B cell (primary cell): ENCODE results near the gene CACNA2D4. TPM values are rescaled to one million over a fixed set of nuclear protein-coding genes. Genes with fewer than 3 reads are reported as not detected.

ENCODE experiments used
- ATAC-seq: fragments of 200-7000 bp; cut with Tn5 transposase; one replicate; pipeline ENCODE4 v1.10.0; 2021; ENCODE audit warnings: low read depth, mild to moderate bottlenecking, moderate number of reproducible peaks, moderate library complexity
- CTCF ChIA-PET: fragments of 350-600 bp; sonication (Branson Sonifier 250); formaldehyde crosslinking; loops from one replicate; lab custom pipeline; 2021; ENCODE audit warnings: antibody characterized with exemption, inconsistent platforms; lab: Charles Lee
- POLR2A ChIA-PET: fragments of 350-600 bp; sonication (Branson Sonifier 250); formaldehyde crosslinking; loops from one replicate; lab custom pipeline; 2021; ENCODE audit warnings: antibody characterized with exemption; lab: Charles Lee
- DNase-seq: peaks from one replicate; pipeline ENCODE4 v3.0.0; 2013
- H2AFZ ChIP-seq: 2 replicates; pipeline ENCODE4 v1.6.1; 2012; ENCODE audit warnings: mild to moderate bottlenecking, low read depth, low read length; ENCODE audit not compliant: insufficient read depth, poor library complexity, severe bottlenecking
- H3K27ac ChIP-seq, 2 donors: 1 replicate in 1 of 2; 2 replicates in 1 of 2; pipeline ENCODE4 v1.5.1; 2012 to 2013; ENCODE audit warnings: low read length in 2 of 2, mild to moderate bottlenecking in 2 of 2, moderate library complexity in 1 of 2
- H3K27me3 ChIP-seq, 4 experiments: fragments of 200-600 bp in 1 of 4; sonication (generic) in 1 of 4; replicated peaks in 1 of 4; 1 replicate in 2 of 4; 2 replicates in 2 of 4; pipeline versions ENCODE4 v1.6.1 to v1.7.0; 2013 to 2016; ENCODE audit warnings: low read length in 3 of 4, mild to moderate bottlenecking in 2 of 4, mixed read lengths in 1 of 4, moderate library complexity in 1 of 4; ENCODE audit not compliant: insufficient read depth in 4 of 4, control insufficient read depth in 3 of 4; ENCODE audit errors: control extremely low read depth in 1 of 4
- H3K36me3 ChIP-seq, 2 experiments: replicated peaks in 1 of 2; 1 replicate in 1 of 2; 2 replicates in 1 of 2; pipeline versions ENCODE4 v1.6.1 to v1.7.1; 2013; ENCODE audit warnings: low read length in 1 of 2; ENCODE audit not compliant: insufficient read depth in 2 of 2, control insufficient read depth in 1 of 2; ENCODE audit errors: control extremely low read depth in 1 of 2, extremely low read depth in 1 of 2
- H3K4me1 ChIP-seq, 2 donors: fragments of 200-600 bp in 1 of 2; sonication (generic) in 1 of 2; 1 replicate in 1 of 2; 2 replicates in 1 of 2; pipeline versions ENCODE4 v1.5.1 to v1.6.1; 2013 to 2017; ENCODE audit warnings: low read length in 2 of 2; ENCODE audit not compliant: control insufficient read depth in 2 of 2, insufficient read depth in 2 of 2
- H3K4me2 ChIP-seq: replicated peaks from 2 replicates; pipeline ENCODE3; 2012; ENCODE audit warnings: mild to moderate bottlenecking, low read depth, low read length; ENCODE audit not compliant: poor library complexity, severe bottlenecking
- H3K4me3 ChIP-seq, 5 experiments: fragments of 200-600 bp in 1 of 5; sonication (generic) in 1 of 5; 1 replicate in 3 of 5; 2 replicates in 2 of 5; pipeline versions ENCODE4 v1.5.1 to v1.7.0; 2011 to 2016; ENCODE audit warnings: low read length in 4 of 5, mild to moderate bottlenecking in 4 of 5, low read depth in 2 of 5, control low read depth in 1 of 5, moderate library complexity in 1 of 5; ENCODE audit not compliant: insufficient read depth in 1 of 5; ENCODE audit errors: control extremely low read depth in 1 of 5, extremely low read depth in 1 of 5
- H3K79me2 ChIP-seq: fragments of 200-600 bp; sonication (generic); one replicate; pipeline ENCODE4 v1.6.0; 2016; ENCODE audit warnings: low read length; ENCODE audit not compliant: control insufficient read depth, insufficient read depth
- H3K9ac ChIP-seq: fragments of 200-600 bp; sonication (generic); 2 replicates; pipeline ENCODE4 v1.6.1; 2017; ENCODE audit warnings: mild to moderate bottlenecking, low read length, moderate library complexity
- H3K9me3 ChIP-seq, 3 donors: one replicate each; pipeline versions ENCODE4 v1.6.1 to v1.7.1; 2013; ENCODE audit warnings: low read length in 2 of 3; ENCODE audit not compliant: control insufficient read depth in 2 of 3, insufficient read depth in 1 of 3; ENCODE audit errors: control extremely low read depth in 1 of 3
- H4K20me1 ChIP-seq: 2 replicates; pipeline ENCODE4 v1.6.0; 2012; ENCODE audit warnings: mild to moderate bottlenecking, low read length; ENCODE audit not compliant: insufficient read depth, control insufficient read depth, poor library complexity, severe bottlenecking
- H3K27ac Mint-ChIP-seq: one replicate; pipeline ENCODE4 v1.8.0; 2021; ENCODE audit warnings: mixed read lengths
- H3K27me3 Mint-ChIP-seq: one replicate; pipeline ENCODE4 v1.8.0; 2021; ENCODE audit warnings: mixed read lengths
- H3K4me1 Mint-ChIP-seq: one replicate; pipeline ENCODE4 v1.8.0; 2021; ENCODE audit warnings: mixed read lengths
- H3K4me3 Mint-ChIP-seq: one replicate; pipeline ENCODE4 v1.8.0; 2021; ENCODE audit warnings: mixed read lengths
- H3K9me3 Mint-ChIP-seq: one replicate; pipeline ENCODE4 v1.8.0; 2022; ENCODE audit warnings: mixed read lengths; ENCODE audit not compliant: insufficient read depth
- CTCF ChIP-seq: fragments of 200-600 bp; IDR thresholded peaks from one replicate; pipeline ENCODE4 v1.8.0; 2022; ENCODE audit warnings: antibody characterized with exemption, mild to moderate bottlenecking
- EZH2 ChIP-seq: IDR thresholded peaks from 2 replicates; pipeline ENCODE4 v1.6.1; 2012; ENCODE audit warnings: borderline replicate concordance, low read depth, mild to moderate bottlenecking, moderate library complexity, low read length; ENCODE audit not compliant: insufficient read depth, poor library complexity, severe bottlenecking
- WGBS: methylation state at CpG from one replicate; pipeline ENCODE4 v1.1.5; 2013; ENCODE audit warnings: missing lambda C conversion rate; ENCODE audit not compliant: insufficient coverage; 5-methylcytosine and 5-hydroxymethylcytosine counted together
- intact Hi-C: fragments of 100-400 bp; cut with micrococcal nuclease; formaldehyde crosslinking; loops from one replicate; pipeline ENCODE4 v1.10.0; 2022
- polyA plus RNA-seq: library from polyadenylated mRNA; depleted of rRNA; stranded (reverse); fragments of >200 nt; gene quantifications from 2 replicates; pipeline ENCODE4 v1.2.3, GENCODE V29; 2012
- total RNA-seq, 2 donors: library from RNA; stranded (reverse); fragments of 120-200 nt in 1 of 2; gene quantifications; 1 replicate in 1 of 2; 2 replicates in 1 of 2; pipeline versions ENCODE4 v1.2.3 to v1.2.4, GENCODE V29; 2013 to 2022

The CACNA2D4 gene
- total and polyA plus RNA-seq, 2 donors (not counting 1 experiment from before 2014, with no cell fraction given): 6.0 to 7.4 TPM

GRCh38 chr12:1787714-1788113 is 130.7 kb downstream of the CACNA2D4 start:
- POLR2A ChIA-PET: no interaction called here

GRCh38 chr12:1782215-1782614 is 136.2 kb downstream of the CACNA2D4 start:
- Mint-ChIP-seq H3K4me3 (no peak overlapping the region), H3K4me1 (no peaks in the 10 kb centered on the region), H3K9me3 (no peaks in the 10 kb centered on the region), H3K27me3 (no peaks in the 10 kb centered on the region), H3K27ac (no peak overlapping the region)
- Histone ChIP-seq H3K9ac (no peak overlapping the region), H4K20me1 (no peaks in the 10 kb centered on the region), H3K27ac (no peak overlapping the region), H3K27me3 (no peaks in the 10 kb centered on the region), H3K79me2 (no peaks in the 10 kb centered on the region), H3K4me3 (no peak overlapping the region), H3K9me3 (no peaks in the 10 kb centered on the region), H3K36me3 (peaks cover 22 to 57% of the 10 kb centered on the region in 2 experiments), H3K4me2 (no peak overlapping the region), H3K4me1 (no peaks in the 10 kb centered on the region), H2AFZ (no peak overlapping the region)
- intact Hi-C loops: no loop called here
- TF ChIP-seq CTCF (no peak), EZH2 (no peak)
- ATAC-seq (no peak), DNase-seq (no peak)
- ChIA-PET CTCF (interaction anchor here (1.4 to 15.6 kb wide), 3 partner anchors 9 to 158 kb away, joined by 7 to 620 read pairs (median 9); no protein-coding TSS in a partner anchor), POLR2A (interaction anchor here (0.6 kb wide), 1 partner anchor 129 kb away, joined by 6 read pairs; no protein-coding TSS in a partner anchor)
- WGBS: no CpG with 5 or more reads among the region's 2 CpGs

More at GRCh38 chr12:1787714-1788113, 130.7 kb downstream of the CACNA2D4 start:
- TF ChIP-seq EZH2 (no peak), CTCF (no peak)
- no peak overlapping the region for H3K4me2 ChIP-seq
- no peaks in the 10 kb centered on the region for H4K20me1 ChIP-seq
- ATAC-seq: no peak
- DNase-seq: no peak
- H3K79me2 ChIP-seq: no peaks in the 10 kb centered on the region
- no peaks in the 10 kb centered on the region for H3K9me3 ChIP-seq
- no peak overlapping the region for H3K4me3 ChIP-seq
- CTCF ChIA-PET: interaction anchor here (0.5 to 15.6 kb wide), 7 partner anchors 13 to 670 kb away, joined by 3 to 620 read pairs (median 5); no protein-coding TSS in a partner anchor
- H3K27me3 ChIP-seq: no peaks in the 10 kb centered on the region
- H2AFZ ChIP-seq: no peak overlapping the region
- Mint-ChIP-seq H3K4me1 (peaks cover 11% of the 10 kb centered on the region), H3K27ac (no peak overlapping the region), H3K9me3 (no peaks in the 10 kb centered on the region), H3K4me3 (no peak overlapping the region), H3K27me3 (no peaks in the 10 kb centered on the region)
- peaks cover 6 to 12% of the 10 kb centered on the region in 2 donors for H3K4me1 ChIP-seq
- WGBS: 98% methylated on average over 5 of the region's 6 CpGs
- intact Hi-C loops: no loop called here
- H3K9ac ChIP-seq: no peak overlapping the region
- H3K36me3 ChIP-seq: peaks cover 12 to 25% of the 10 kb centered on the region in 2 experiments
- no peak overlapping the region for H3K27ac ChIP-seq
